Measurements from ENCODE around the gene IMMP2L.
"Not testable (repeated sequence)": the region's sequence is repeated elsewhere in the genome, so short reads cannot be mapped to it uniquely, and the experiment has no call there.

The IMMP2L gene

GRCh38 chr7:111473449-111474198, 88.7 kb downstream of the IMMP2L start:
- no peak for TF ChIP-seq CTCF (IDR thresholded peaks at IDR 0.05; ENCODE audit: low read depth, low read length)
- no peak for DNase-seq (ENCODE audit: low read depth, low spot score)
- in situ Hi-C loops (cut with HindIII; ENCODE audit: low sequenced_read_pairs): no loop called here
- no peak overlapping the region for H3K4me3 ChIP-seq (ENCODE audit: low read depth, low read length)

- DNase-seq (ENCODE audit: low read depth, low spot score): no peak
- in situ Hi-C loops (cut with HindIII; ENCODE audit: low sequenced_read_pairs): no loop called here
- TF ChIP-seq CTCF (IDR thresholded peaks at IDR 0.05; ENCODE audit: low read depth, low read length): no peak
- no peak overlapping the region for H3K4me3 ChIP-seq (ENCODE audit: low read depth, low read length)
Measured at GRCh38 chr7:111470998-111471397, 91.3 kb downstream of the IMMP2L start.

- H3K4me3 ChIP-seq (ENCODE audit: low read depth, low read length); in situ Hi-C loops (cut with HindIII; ENCODE audit: low sequenced_read_pairs); DNase-seq (ENCODE audit: low read depth, low spot score): not testable (repeated sequence)
Measured at GRCh38 chr7:111469894-111470293, 92.4 kb downstream of the IMMP2L start.

DNA sequence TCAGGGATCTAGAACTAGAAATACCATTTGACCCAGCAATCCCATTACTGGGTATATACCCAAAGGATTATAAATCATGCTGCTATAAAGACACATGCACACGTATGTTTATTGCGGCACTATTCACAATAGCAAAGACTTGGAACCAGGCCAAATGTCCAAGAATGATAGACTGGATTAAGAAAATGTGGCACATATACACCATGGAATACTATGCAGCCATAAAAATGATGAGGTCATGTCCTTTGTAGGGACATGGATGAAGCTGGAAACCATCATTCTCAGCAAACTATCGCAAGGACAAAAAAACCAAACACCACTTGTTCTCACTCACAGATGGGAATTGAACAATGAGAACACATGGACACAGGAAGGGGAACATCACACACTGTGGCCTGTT, 96.5 kb downstream of the IMMP2L start:
- DNase-seq (ENCODE audit: low read depth, low spot score); H3K4me3 ChIP-seq (ENCODE audit: low read depth, low read length); in situ Hi-C loops (cut with HindIII; ENCODE audit: low sequenced_read_pairs): not testable (repeated sequence)

GRCh38 chr7:111460695-111461094, 101.6 kb downstream of the IMMP2L start:
- in situ Hi-C loops (cut with HindIII; ENCODE audit: low sequenced_read_pairs): no loop called here
- H3K4me3 ChIP-seq (ENCODE audit: low read depth, low read length): no peak overlapping the region
- no peak for DNase-seq (ENCODE audit: low read depth, low spot score)
- no peak for TF ChIP-seq CTCF (IDR thresholded peaks at IDR 0.05; ENCODE audit: low read depth, low read length)

DNA sequence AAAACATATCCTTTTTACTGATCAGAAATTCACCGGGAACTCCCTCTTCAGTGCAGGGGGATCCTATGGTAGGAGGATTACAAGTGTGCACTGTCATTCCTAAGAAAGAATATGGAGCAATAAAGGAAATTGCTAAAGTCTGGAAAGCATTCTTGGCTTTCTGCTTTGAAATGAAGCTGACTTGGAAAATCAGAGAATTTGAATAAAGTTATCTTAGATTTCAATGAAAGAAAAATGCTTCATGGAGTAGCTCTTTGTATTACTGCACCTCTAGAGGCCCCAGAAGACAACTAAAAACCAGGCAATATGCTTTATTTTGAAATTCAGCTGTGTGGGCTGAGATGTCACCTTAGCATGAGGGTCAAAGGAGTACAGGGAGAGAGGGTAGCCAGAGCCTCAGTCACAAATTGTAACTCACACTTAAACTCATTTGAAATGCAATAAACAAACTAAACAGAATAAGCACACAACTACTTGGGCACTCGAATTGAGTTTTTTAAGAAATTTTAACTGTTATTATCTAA, 102.5 kb downstream of the IMMP2L start:
- no peak for DNase-seq (ENCODE audit: low read depth, low spot score)
- no peak overlapping the region for H3K4me3 ChIP-seq (ENCODE audit: low read depth, low read length)
- in situ Hi-C loops (cut with HindIII; ENCODE audit: low sequenced_read_pairs): no loop called here
- no peak for TF ChIP-seq CTCF (IDR thresholded peaks at IDR 0.05; ENCODE audit: low read depth, low read length)

GRCh38 chr7:111459065-111459756, 103.1 kb downstream of the IMMP2L start:
- DNase-seq (ENCODE audit: low read depth, low spot score): no peak
- no peak overlapping the region for H3K4me3 ChIP-seq (ENCODE audit: low read depth, low read length)
- in situ Hi-C loops (cut with HindIII; ENCODE audit: low sequenced_read_pairs): no loop called here
- TF ChIP-seq CTCF (IDR thresholded peaks at IDR 0.05; ENCODE audit: low read depth, low read length): no peak

GRCh38 chr7:111450705-111451104, 111.6 kb downstream of the IMMP2L start:
- in situ Hi-C loops (cut with HindIII; ENCODE audit: low sequenced_read_pairs); H3K4me3 ChIP-seq (ENCODE audit: low read depth, low read length); DNase-seq (ENCODE audit: low read depth, low spot score): not testable (repeated sequence)

DNA sequence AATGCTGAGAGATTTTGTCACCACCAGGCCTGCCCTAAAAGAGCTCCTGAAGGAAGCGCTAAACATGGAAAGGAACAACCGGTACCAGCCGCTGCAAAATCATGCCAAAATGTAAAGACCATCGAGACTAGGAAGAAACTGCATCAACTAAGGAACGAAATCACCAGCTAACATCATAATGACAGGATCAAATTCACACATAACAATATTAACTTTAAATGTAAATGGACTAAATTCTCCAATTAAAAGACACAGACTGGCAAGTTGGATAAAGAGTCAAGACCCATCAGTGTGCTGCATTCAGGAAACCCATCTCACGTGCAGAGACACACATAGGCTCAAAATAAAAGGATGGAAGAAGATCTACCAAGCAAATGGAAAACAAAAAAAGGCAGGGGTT, 114.8 kb downstream of the IMMP2L start:
- DNase-seq (ENCODE audit: low read depth, low spot score); H3K4me3 ChIP-seq (ENCODE audit: low read depth, low read length); in situ Hi-C loops (cut with HindIII; ENCODE audit: low sequenced_read_pairs): not testable (repeated sequence)
